ENCODE results near the gene RBP5. TPM values are rescaled to one million over a fixed set of nuclear protein-coding genes. Genes with fewer than 3 reads are reported as not detected.
"Not testable (repeated sequence)": the region's sequence is repeated elsewhere in the genome, so short reads cannot be mapped to it uniquely, and the experiment has no call there.

RBP5 gene
- total RNA-seq, 2 experiments from 2014 or later: 0.29 to 0.42 TPM

- ChIA-PET CTCF (interaction anchor here (0.6 to 7.5 kb wide), 27 partner anchors 12 to 478 kb away, joined by 3 to 107 read pairs (median 6); partner anchors contain the start of genes C12orf57, CDCA3, LPCAT3 and RNU7-1), POLR2A (interaction anchor here (0.5 to 3.7 kb wide), 21 partner anchors 9 to 773 kb away, joined by 3 to 74 read pairs (median 5); partner anchors contain the start of genes C12orf57, CDCA3, LPCAT3 and PHB2)
- peak; percentile 91 for DNase-seq
- peaks cover 45% of the 10 kb centered on the region for H3K36me3 Mint-ChIP-seq (ENCODE audit: low read depth)
- no peaks in the 10 kb centered on the region for H3K27me3 Mint-ChIP-seq (ENCODE audit: low read depth)
- ATAC-seq: peak; percentile 98
- peak overlapping the region; percentile 95 for H3K4me3 Mint-ChIP-seq
- peaks cover 18% of the 10 kb centered on the region for H3K9me3 Mint-ChIP-seq (ENCODE audit: insufficient read depth)
- peaks cover 57% of the 10 kb centered on the region for H3K4me1 Mint-ChIP-seq (ENCODE audit: low read depth)
- peak overlapping the region; percentile 92 for H3K27ac Mint-ChIP-seq
Measured at GRCh38 chr12:7108003-7108795, 20.5 kb downstream of the RBP5 start.

- Mint-ChIP-seq H3K36me3 (ENCODE audit: low read depth) (peaks cover 48% of the 10 kb centered on the region), H3K9me3 (ENCODE audit: insufficient read depth) (peaks cover 18% of the 10 kb centered on the region), H3K27me3 (ENCODE audit: low read depth) (no peaks in the 10 kb centered on the region), H3K27ac (peak overlapping the region; percentile 92), H3K4me1 (ENCODE audit: low read depth) (peaks cover 58% of the 10 kb centered on the region), H3K4me3 (peak overlapping the region; percentile 95)
- no peak for DNase-seq
- no peak for ATAC-seq
- POLR2A ChIA-PET: interaction anchor here (0.6 to 3.7 kb wide), 15 partner anchors 8 to 256 kb away, joined by 3 to 74 read pairs (median 5); partner anchors contain the start of genes C12orf57, CDCA3, LPCAT3 and PHB2
- CTCF ChIA-PET: interaction anchor here (0.9 to 7.5 kb wide), 21 partner anchors 11 to 477 kb away, joined by 3 to 107 read pairs (median 7); partner anchors contain the start of genes C12orf57, CDCA3, LPCAT3 and RNU7-1
Measured at GRCh38 chr12:7107636-7108002, 21.1 kb downstream of the RBP5 start.

GRCh38 chr12:7107181-7107580 is 21.5 kb downstream of the RBP5 start:
- not testable (repeated sequence) for ATAC-seq; H3K27me3 Mint-ChIP-seq (ENCODE audit: low read depth); H3K27ac Mint-ChIP-seq; DNase-seq
- Mint-ChIP-seq H3K4me1 (ENCODE audit: low read depth) (peaks cover 60% of the 10 kb centered on the region), H3K9me3 (ENCODE audit: insufficient read depth) (peaks cover 18% of the 10 kb centered on the region), H3K36me3 (ENCODE audit: low read depth) (peaks cover 49% of the 10 kb centered on the region), H3K4me3 (peak overlapping the region; percentile 23)
- ChIA-PET CTCF (interaction anchor here (1.0 to 7.5 kb wide), 15 partner anchors 11 to 256 kb away, joined by 3 to 107 read pairs (median 6); partner anchors contain the start of genes C12orf57, CDCA3, LPCAT3 and RNU7-1), POLR2A (interaction anchor here (0.9 to 3.7 kb wide), 9 partner anchors 11 to 235 kb away, joined by 3 to 74 read pairs (median 4); partner anchors contain the start of genes C12orf57, PTPN6 and RNU7-1)

- POLR2A ChIA-PET: no interaction called here
- H3K4me1 Mint-ChIP-seq (ENCODE audit: low read depth): peaks cover 58% of the 10 kb centered on the region
- peak overlapping the region; percentile 41 for H3K4me3 Mint-ChIP-seq
- no peak for ATAC-seq
- no peaks in the 10 kb centered on the region for H3K27me3 Mint-ChIP-seq (ENCODE audit: low read depth)
- H3K27ac Mint-ChIP-seq: no peak overlapping the region
- DNase-seq: no peak
- peaks cover 52% of the 10 kb centered on the region for H3K36me3 Mint-ChIP-seq (ENCODE audit: low read depth)
- CTCF ChIA-PET: no interaction called here
- peaks cover 18% of the 10 kb centered on the region for H3K9me3 Mint-ChIP-seq (ENCODE audit: insufficient read depth)
Measured at GRCh38 chr12:7106082-7106481, 22.6 kb downstream of the RBP5 start.

- ATAC-seq: no peak
- Mint-ChIP-seq H3K4me3 (no peak overlapping the region), H3K9me3 (ENCODE audit: insufficient read depth) (peaks cover 18% of the 10 kb centered on the region), H3K27ac (no peak overlapping the region), H3K36me3 (ENCODE audit: low read depth) (peaks cover 52% of the 10 kb centered on the region), H3K4me1 (ENCODE audit: low read depth) (peaks cover 39% of the 10 kb centered on the region), H3K27me3 (ENCODE audit: low read depth) (no peaks in the 10 kb centered on the region)
- ChIA-PET CTCF (interaction anchor here (0.8 to 1.3 kb wide), 4 partner anchors 8 to 1004 kb away, joined by 3 to 4 read pairs (median 3); no protein-coding TSS in a partner anchor), POLR2A (interaction anchor here (1.1 kb wide), 1 partner anchor 160 kb away, joined by 6 read pairs; the partner anchor contains the start of genes C12orf57 and RNU7-1)
- no peak for DNase-seq
Measured at GRCh38 chr12:7103837-7104584, 24.7 kb downstream of the RBP5 start.

GRCh38 chr12:7102582-7102981 is 26.1 kb downstream of the RBP5 start:
- no peaks in the 10 kb centered on the region for H3K27me3 Mint-ChIP-seq (ENCODE audit: low read depth)
- H3K27ac Mint-ChIP-seq: peak overlapping the region; percentile 21
- DNase-seq (no peak), ATAC-seq (no peak)
- peaks cover 56% of the 10 kb centered on the region for H3K36me3 Mint-ChIP-seq (ENCODE audit: low read depth)
- H3K9me3 Mint-ChIP-seq (ENCODE audit: insufficient read depth): peaks cover 18% of the 10 kb centered on the region
- ChIA-PET POLR2A (interaction anchor here (0.9 kb wide), 1 partner anchor 9 kb away, joined by 3 read pairs; no protein-coding TSS in a partner anchor), CTCF (interaction anchor here (0.7 to 1.9 kb wide), 3 partner anchors 11 to 158 kb away, joined by 3 to 11 read pairs (median 3); no protein-coding TSS in a partner anchor)
- H3K4me3 Mint-ChIP-seq: no peak overlapping the region
- peaks cover 33% of the 10 kb centered on the region for H3K4me1 Mint-ChIP-seq (ENCODE audit: low read depth)

- H3K27ac Mint-ChIP-seq: no peak overlapping the region
- DNase-seq (no peak), ATAC-seq (no peak)
- H3K27me3 Mint-ChIP-seq (ENCODE audit: low read depth): no peaks in the 10 kb centered on the region
- H3K36me3 Mint-ChIP-seq (ENCODE audit: low read depth): peaks cover 51% of the 10 kb centered on the region
- no peak overlapping the region for H3K4me3 Mint-ChIP-seq
- ChIA-PET POLR2A (no interaction called here), CTCF (interaction anchor here (1.2 to 1.9 kb wide), 2 partner anchors 11 to 157 kb away, joined by 3 to 11 read pairs; no protein-coding TSS in a partner anchor)
- peaks cover 15% of the 10 kb centered on the region for H3K9me3 Mint-ChIP-seq (ENCODE audit: insufficient read depth)
- peaks cover 29% of the 10 kb centered on the region for H3K4me1 Mint-ChIP-seq (ENCODE audit: low read depth)
Measured at GRCh38 chr12:7101694-7102131, 27.0 kb downstream of the RBP5 start.

GRCh38 chr12:7101047-7101693 is 27.5 kb downstream of the RBP5 start:
- Mint-ChIP-seq H3K27me3 (ENCODE audit: low read depth) (no peaks in the 10 kb centered on the region), H3K9me3 (ENCODE audit: insufficient read depth) (peaks cover 10% of the 10 kb centered on the region), H3K27ac (no peak overlapping the region), H3K4me1 (ENCODE audit: low read depth) (peaks cover 25% of the 10 kb centered on the region), H3K36me3 (ENCODE audit: low read depth) (peaks cover 46% of the 10 kb centered on the region), H3K4me3 (no peak overlapping the region)
- POLR2A ChIA-PET: no interaction called here
- CTCF ChIA-PET: interaction anchor here (1.4 kb wide), 1 partner anchor 83 kb away, joined by 3 read pairs; the partner anchor contains the start of gene LPCAT3
- DNase-seq (no peak), ATAC-seq (no peak)

- ChIA-PET CTCF (interaction anchor here (1.4 kb wide), 1 partner anchor 82 kb away, joined by 3 read pairs; the partner anchor contains the start of gene LPCAT3), POLR2A (no interaction called here)
- H3K36me3 Mint-ChIP-seq (ENCODE audit: low read depth): peaks cover 38% of the 10 kb centered on the region
Measured at GRCh38 chr12:7100239-7100638, 28.4 kb downstream of the RBP5 start.

GRCh38 chr12:7099290-7099996 is 29.2 kb downstream of the RBP5 start:
- H3K27ac Mint-ChIP-seq: no peak overlapping the region
- no peaks in the 10 kb centered on the region for H3K9me3 Mint-ChIP-seq (ENCODE audit: insufficient read depth)
- H3K4me1 Mint-ChIP-seq (ENCODE audit: low read depth): peaks cover 19% of the 10 kb centered on the region
- H3K27me3 Mint-ChIP-seq (ENCODE audit: low read depth): no peaks in the 10 kb centered on the region
- ChIA-PET CTCF (interaction anchor here (1.4 to 1.5 kb wide), 2 partner anchors 13 to 81 kb away, joined by 3 read pairs; partner anchors contain the start of gene LPCAT3), POLR2A (interaction anchor here (1.0 kb wide), 1 partner anchor 8 kb away, joined by 3 read pairs; no protein-coding TSS in a partner anchor)
- ATAC-seq (no peak), DNase-seq (no peak)
- peaks cover 32% of the 10 kb centered on the region for H3K36me3 Mint-ChIP-seq (ENCODE audit: low read depth)
- no peak overlapping the region for H3K4me3 Mint-ChIP-seq

More at GRCh38 chr12:7100239-7100638, 28.4 kb downstream of the RBP5 start:
- Mint-ChIP-seq H3K9me3 (ENCODE audit: insufficient read depth) (peaks cover under 1% of the 10 kb centered on the region), H3K4me3 (no peak overlapping the region), H3K27me3 (ENCODE audit: low read depth) (no peaks in the 10 kb centered on the region), H3K27ac (no peak overlapping the region), H3K4me1 (ENCODE audit: low read depth) (peaks cover 19% of the 10 kb centered on the region)
- no peak for DNase-seq
- ATAC-seq: no peak
